HG03469 (cell line): ENCODE measurements around the gene NCAPD3.
"Not testable (repeated sequence)": the region's sequence is repeated elsewhere in the genome, so short reads cannot be mapped to it uniquely, and the experiment has no call there.

Source experiments
- ATAC-seq: cut with Tn5 transposase; IDR thresholded peaks from one replicate; pipeline ENCODE4 v1.9.1; 2021; ENCODE audit warnings: mild to moderate bottlenecking, moderate library complexity, moderate number of reproducible peaks; ENCODE audit not compliant: unreplicated experiment

Gene NCAPD3

GRCh38 chr11:134223836-134224709 lies at the start of gene NCAPD3, which contains the start of gene VPS26B:
NCAPD3 (minus strand) TSS chr11:134223967; CDS start chr11:134223926, 41 bp downstream.
VPS26B (plus strand) TSS chr11:134224671; CDS start chr11:134225123, 452 bp downstream.
- ATAC-seq, result peak; percentile 60

GRCh38 chr11:134273317-134273712 lies 49.5 kb upstream of the NCAPD3 start:
- ATAC-seq, result no peak

DNA sequence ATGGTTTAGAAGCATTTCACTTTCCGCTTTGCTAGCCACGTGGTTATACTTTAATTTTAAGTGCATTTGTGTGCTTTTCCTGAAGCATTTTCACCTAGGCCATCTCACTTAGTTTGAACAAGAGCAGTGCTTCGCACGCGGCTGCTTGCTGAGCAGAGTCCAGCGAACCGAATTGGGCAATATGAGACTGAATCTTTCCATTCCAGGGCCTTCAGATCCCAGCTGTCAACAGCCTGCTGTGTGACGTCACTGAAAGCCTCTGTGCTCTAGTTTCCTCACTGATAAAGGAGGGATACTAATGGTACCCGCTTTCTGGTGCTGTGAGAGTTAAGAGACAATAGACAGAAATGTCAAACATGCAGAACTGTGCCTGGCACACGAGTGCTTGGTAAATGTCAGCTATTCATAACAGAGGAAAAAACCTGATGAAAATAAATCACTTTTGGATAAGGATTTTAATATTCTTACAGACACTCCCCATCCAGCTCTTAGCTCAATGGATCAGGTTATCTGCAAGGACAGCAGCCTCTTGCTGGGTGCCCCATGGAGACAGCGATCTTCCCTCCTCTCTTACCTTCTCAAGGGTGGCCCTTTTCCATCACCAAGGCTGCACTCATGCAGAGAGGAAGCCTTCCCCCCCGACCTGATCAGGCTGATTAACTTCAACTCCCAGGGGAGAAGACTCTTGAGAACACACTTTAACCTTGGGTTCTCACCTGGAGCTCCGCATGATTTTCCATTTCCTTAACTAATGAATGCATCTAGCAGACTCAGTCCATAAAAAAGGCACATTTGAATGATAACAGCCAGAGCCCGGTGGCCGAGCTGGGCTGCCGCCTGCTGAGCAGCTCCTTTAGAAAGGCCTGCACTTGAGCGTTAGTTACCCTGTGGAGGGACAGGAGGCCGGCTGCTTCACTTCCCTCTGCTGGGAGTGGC lies 48.9 kb upstream of the NCAPD3 start:
- no peak for ATAC-seq

- ATAC-seq, result no peak
Measured at GRCh38 chr11:134271978-134272377, 48.2 kb upstream of the NCAPD3 start.

DNA sequence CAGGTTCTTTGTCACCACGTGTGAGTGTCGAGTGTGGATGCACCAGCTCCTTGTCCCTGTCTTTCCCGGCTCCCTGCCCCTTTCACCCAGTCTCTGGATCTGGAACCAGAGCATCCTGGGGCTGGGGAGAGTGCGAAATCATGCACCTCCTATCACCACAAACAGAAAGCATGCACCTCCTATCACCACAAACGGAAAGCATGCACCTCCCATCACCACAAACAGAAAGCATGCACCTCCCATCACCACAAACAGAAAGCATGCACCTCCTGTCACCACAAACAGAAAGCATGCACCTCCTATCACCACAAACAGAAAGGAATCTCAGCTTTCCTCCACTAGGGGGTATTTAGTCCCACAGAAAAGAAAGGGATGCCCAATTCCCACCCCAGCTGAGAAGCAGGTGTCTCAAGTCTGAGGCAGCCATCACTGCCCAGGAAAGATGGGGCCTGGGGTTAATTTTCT lies 46.5 kb upstream of the NCAPD3 start:
- ATAC-seq, result no peak

DNA sequence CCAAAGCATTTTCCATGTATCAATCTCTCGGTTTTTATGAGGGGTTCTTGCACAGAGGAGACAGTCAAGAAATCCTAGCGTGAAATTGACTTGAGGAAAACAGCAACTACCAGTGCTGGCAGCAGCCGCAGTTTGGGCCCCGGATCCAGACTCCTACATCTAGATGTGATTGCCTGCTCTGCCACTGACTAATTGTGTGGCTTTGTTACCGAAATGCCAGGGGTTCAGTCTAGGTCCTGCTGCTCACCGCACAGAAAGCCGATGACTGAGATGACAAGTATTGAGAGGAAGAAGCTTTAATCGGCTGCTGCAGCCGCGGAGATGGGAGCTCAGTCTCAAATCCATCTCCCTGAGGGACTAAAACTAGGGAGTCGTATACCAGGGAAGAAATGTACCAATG lies 44.2 kb upstream of the NCAPD3 start:
- no peak for ATAC-seq

GRCh38 chr11:134267461-134267860 lies 43.7 kb upstream of the NCAPD3 start:
- ATAC-seq, result no peak

- ATAC-seq, result no peak
Measured at GRCh38 chr11:134266841-134267251, 43.1 kb upstream of the NCAPD3 start.

DNA sequence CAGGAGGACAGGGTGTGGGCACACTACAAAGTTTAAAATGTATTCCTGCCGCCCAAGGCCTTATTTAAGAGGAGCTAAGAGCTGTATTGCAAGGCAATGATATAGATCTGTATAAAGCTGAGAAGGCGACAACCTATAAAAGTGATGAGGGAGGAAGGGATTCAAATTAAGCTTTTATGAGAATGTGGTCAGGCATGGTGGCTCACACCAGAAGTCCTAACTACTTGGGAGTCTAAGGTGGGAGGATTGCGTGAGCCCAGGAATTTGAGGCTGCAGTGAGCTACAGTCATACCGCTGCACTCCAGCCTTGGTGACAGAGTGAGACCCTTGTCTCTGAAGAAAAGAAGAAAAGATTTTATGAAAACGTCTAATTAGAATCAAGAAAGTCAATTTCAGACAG lies 42.7 kb upstream of the NCAPD3 start:
- ATAC-seq, result no peak

GRCh38 chr11:134264966-134265764 lies 41.4 kb upstream of the NCAPD3 start:
- no peak for ATAC-seq

GRCh38 chr11:134261626-134262488 lies 38.1 kb upstream of the NCAPD3 start:
- ATAC-seq, result no peak

DNA sequence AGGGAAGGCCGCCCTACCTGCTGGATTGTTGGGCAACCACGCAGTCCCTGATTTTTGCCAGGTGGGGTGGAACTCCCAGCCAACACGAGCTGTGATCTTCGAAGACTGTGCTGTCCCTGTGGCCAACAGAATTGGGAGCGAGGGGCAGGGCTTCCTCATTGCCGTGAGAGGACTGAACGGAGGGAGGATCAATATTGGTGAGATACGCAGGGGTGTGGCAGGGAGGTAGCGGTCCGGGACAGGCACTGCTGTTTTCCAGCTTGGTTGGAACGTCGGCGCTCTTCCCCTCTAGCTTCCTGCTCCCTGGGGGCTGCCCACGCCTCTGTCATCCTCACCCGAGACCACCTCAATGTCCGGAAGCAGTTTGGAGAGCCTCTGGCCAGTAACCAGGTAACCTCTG lies 37.2 kb upstream of the NCAPD3 start:
- no peak for ATAC-seq

- ATAC-seq, result no peak
Measured at GRCh38 chr11:134260503-134260902, 36.7 kb upstream of the NCAPD3 start.

- no peak for ATAC-seq
Measured at GRCh38 chr11:134258577-134258976, 34.8 kb upstream of the NCAPD3 start.

- ATAC-seq, result no peak
Measured at GRCh38 chr11:134257101-134257500, 33.3 kb upstream of the NCAPD3 start.

DNA sequence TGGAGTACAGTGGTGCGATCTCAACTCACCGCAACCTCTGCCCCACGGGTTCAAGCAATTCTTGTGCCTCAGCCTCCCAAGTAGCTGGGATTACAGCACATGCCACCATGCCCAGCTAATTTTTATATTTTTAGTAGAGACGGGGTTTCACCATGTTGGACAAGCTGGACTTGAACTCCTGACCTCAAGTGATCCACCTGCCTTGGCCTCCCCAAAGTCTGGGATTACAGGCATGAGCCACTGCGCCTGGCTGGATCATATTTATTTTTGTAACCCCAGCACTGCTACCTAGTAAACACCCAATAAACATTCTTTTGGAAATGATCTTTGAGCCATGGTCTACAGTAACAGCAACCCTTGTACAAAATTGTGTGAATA lies 31.4 kb upstream of the NCAPD3 start:
- ATAC-seq, result not testable (repeated sequence)

DNA sequence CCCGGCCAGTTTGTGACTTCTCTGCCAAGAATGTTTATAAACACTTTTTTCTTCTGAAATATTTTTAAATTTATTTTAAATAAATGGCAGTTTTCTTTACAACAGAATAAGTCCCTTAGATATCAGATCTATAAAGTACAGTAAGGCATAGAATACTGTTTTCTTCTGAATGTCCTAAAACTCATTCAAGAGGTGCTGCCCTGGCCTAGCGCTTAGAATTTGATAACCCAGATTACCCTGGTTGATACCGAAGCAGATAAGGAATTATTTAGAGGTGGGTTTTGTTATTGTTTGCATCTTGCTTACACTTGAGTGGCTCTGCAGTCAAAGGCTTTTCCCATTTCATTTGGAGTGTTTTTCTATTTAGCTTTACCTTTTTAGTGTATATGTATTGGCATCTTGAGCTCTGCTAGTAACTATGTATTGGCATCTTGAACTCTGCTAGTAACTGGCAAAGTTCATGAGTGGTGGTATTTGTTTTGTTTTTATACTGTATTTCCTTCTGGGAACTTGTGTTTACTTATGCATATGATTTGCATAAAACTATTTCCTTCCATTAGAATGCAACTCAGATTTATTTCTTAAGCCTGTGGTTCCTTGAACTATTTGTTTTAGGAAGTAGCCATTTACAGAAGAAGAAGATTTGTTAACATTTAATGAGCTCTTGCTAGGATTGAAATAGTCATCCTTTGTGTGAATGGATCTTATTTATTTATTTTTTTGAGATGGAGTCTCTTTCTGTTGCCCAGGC lies 30.8 kb upstream of the NCAPD3 start:
- ATAC-seq, result no peak

DNA sequence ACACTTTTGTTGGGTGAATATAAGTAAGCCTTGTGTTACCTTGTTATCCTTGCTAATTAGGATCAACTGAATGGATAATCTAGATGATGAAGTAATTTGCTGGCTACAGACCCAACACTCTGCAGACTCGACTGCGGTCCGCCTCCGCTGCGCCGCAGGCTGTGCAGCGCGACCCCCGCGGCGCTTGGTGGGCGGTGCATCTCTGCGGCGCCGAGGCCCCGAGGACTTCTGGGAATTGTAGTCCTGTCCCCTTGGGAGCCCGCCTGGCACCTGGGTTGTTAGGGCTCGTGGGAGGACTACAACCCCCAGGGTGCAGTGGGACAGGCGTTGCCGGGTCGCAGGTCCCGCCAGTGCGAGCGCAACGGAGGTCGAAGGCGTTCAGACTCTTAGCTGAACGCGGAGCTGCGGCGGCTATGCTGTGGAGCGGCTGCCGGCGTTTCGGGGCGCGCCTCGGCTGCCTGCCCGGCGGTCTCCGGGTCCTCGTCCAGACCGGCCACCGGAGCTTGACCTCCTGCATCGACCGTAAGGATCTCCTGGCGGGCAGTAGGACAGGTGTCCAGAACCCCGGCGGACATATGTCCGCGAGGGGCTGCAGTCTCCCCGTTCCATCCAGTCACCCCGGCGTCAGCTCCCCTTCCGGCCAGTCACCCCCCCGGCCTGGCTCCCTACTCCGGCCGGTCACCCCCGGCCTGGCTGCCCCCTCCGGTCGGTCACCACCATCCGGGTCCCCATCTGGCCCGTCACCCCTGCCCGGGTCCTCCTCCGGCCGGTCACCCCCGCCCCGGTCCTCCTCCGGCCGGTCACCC lies 29.6 kb upstream of the NCAPD3 start, which contains the start of the genes ACAD8 and THYN1:
ACAD8 (plus strand) TSS at position 381 of the 806 bp plus-strand sequence; CDS start at position 414, 33 bp downstream.
THYN1 (minus strand) TSS at position 165 of the 806 bp plus-strand sequence. CDS start 470 bp downstream, outside the sequence.
- peak; percentile 99 for ATAC-seq
